ENCODE data around the gene C22orf23. TPM values are rescaled to one million over a fixed set of nuclear protein-coding genes. Genes with fewer than 3 reads are reported as not detected.

Gene C22orf23
- polyA plus RNA-seq, 2 of the 4 experiments (the other 2 are of a cell fraction), result 0.26 to 0.52 TPM

- TF ChIP-seq SREBF2 (IDR thresholded peaks at IDR 0.05) (no peak), NPAS2 (CRISPR knock-in tag; IDR thresholded peaks at IDR 0.05; ENCODE audit: borderline replicate concordance) (no peak), CBX2 (IDR thresholded peaks at IDR 0.05; ENCODE audit: borderline replicate concordance, low read depth) (no peak), RCOR1 (IDR thresholded peaks at IDR 0.05; ENCODE audit: low read depth, low read length) (no peak)
These were observed at the start of gene C22orf23, which contains the start of gene POLR2F (continued) for GRCh38 chr22:37953437-37954179.

- FAIRE-seq (no peak), ATAC-seq (peak; percentile 36 to 48; a peak in 3 of 6 replicates), DNase-seq (ENCODE audit: low read depth in 1 of 2, low spot score in 1 of 2) (peak in 1 of 2 experiments; percentile 27)
- whole genome bisulfite sequencing (ENCODE audit: missing lambda C conversion rate), result 91% methylated on average over 5 of the region's 16 CpGs
- H3K4me1 ChIP-seq, result peaks cover 13% of the 10 kb centered on the region
- peak overlapping the region in 1 of 2 experiments; percentile 48; a peak in 1 of 6 replicates for H3K27ac ChIP-seq
- no peak overlapping the region for H3K4me3 ChIP-seq
- ChIA-PET POLR2A (no interaction called here), CTCF (no interaction called here)
- no peaks in the 10 kb centered on the region for H3K9me3 ChIP-seq
- H3K4me2 ChIP-seq, result peak overlapping the region; percentile 23; the same call in 2 of the 3 replicates
- TF ChIP-seq NFE2L2 (conservative IDR thresholded peaks at IDR 0.05; ENCODE audit: low read length) (no peak), HMGXB4 (CRISPR knock-in tag; IDR thresholded peaks at IDR 0.05; ENCODE audit: borderline replicate concordance) (no peak), EHF (CRISPR knock-in tag; IDR thresholded peaks at IDR 0.05) (no peak), TP53 (CRISPR knock-in tag; IDR thresholded peaks at IDR 0.05) (no peak), FOSL2 (IDR thresholded peaks at IDR 0.05) (no peak), FOSL2 (CRISPR knock-in tag; IDR thresholded peaks at IDR 0.05) (peak; percentile 60)
These were observed 46.4 kb upstream of the C22orf23 start for GRCh38 chr22:37999640-38000272.

GRCh38 chr22:37999236-37999635 is 45.8 kb upstream of the C22orf23 start:
- WGBS (ENCODE audit: missing lambda C conversion rate), result 80% methylated on average over 4 of the region's 10 CpGs
- H3K9me3 ChIP-seq, result no peaks in the 10 kb centered on the region
- H3K27ac ChIP-seq, result peak overlapping the region in 1 of 2 experiments; percentile 48; a peak in 1 of 6 replicates
- no peak for TF ChIP-seq HEYL (CRISPR knock-in tag; IDR thresholded peaks at IDR 0.05)
- no peak for TF ChIP-seq CBX2 (IDR thresholded peaks at IDR 0.05; ENCODE audit: borderline replicate concordance, low read depth)
- no peak for TF ChIP-seq HOXB13 (CRISPR knock-in tag; IDR thresholded peaks at IDR 0.05; ENCODE audit: low read depth)
- TF ChIP-seq TP53 (CRISPR knock-in tag; IDR thresholded peaks at IDR 0.05), result no peak
- no peak for TF ChIP-seq RARB (CRISPR knock-in tag; IDR thresholded peaks at IDR 0.05)
- no peak for TF ChIP-seq KDM5A (IDR thresholded peaks at IDR 0.05)
- TF ChIP-seq ZC3H11A (IDR thresholded peaks at IDR 0.05), result no peak
- TF ChIP-seq MAFK (IDR thresholded peaks at IDR 0.05; ENCODE audit: partially characterized antibody), result no peak
- no peak for TF ChIP-seq NFE2L2 (conservative IDR thresholded peaks at IDR 0.05; ENCODE audit: low read length)
- TF ChIP-seq CTCF (IDR thresholded peaks at IDR 0.05), result no peak
- TF ChIP-seq GATA3 (IDR thresholded peaks at IDR 0.05; ENCODE audit: borderline replicate concordance), result no peak
- no peak for TF ChIP-seq CHD4 (IDR thresholded peaks at IDR 0.05; ENCODE audit: borderline replicate concordance)
- no peak for TF ChIP-seq REST (IDR thresholded peaks at IDR 0.05)
- no peak for TF ChIP-seq NR3C1 (IDR thresholded peaks at IDR 0.05)
- TF ChIP-seq CBX8 (IDR thresholded peaks at IDR 0.05), result no peak
- no peak for TF ChIP-seq RAD21 (conservative IDR thresholded peaks at IDR 0.05 in 1 of 2, IDR thresholded peaks at IDR 0.05 in 1 of 2)
- no peak for TF ChIP-seq USF2 (IDR thresholded peaks at IDR 0.05)
- TF ChIP-seq ATOH8 (CRISPR knock-in tag; IDR thresholded peaks at IDR 0.05; ENCODE audit: low read depth), result no peak
- peaks cover 13% of the 10 kb centered on the region for H3K4me1 ChIP-seq
- ATAC-seq, result no peak
- peak overlapping the region; percentile 23; the same call in 1 of the 3 replicates for H3K4me2 ChIP-seq
- H3K4me3 ChIP-seq, result no peak overlapping the region
- DNase-seq (ENCODE audit: low read depth in 1 of 2, low spot score in 1 of 2), result no peak
- ChIA-PET POLR2A (no interaction called here), CTCF (no interaction called here)
- no peak for FAIRE-seq
